ENCODE measurements around the gene PDXDC1.
A peak's percentile ranks its signal among the peaks of the same experiment; 100 is the strongest.
"Not testable (repeated sequence)": the region's sequence is repeated elsewhere in the genome, so short reads cannot be mapped to it uniquely, and the experiment has no call there.

Gene PDXDC1

GRCh38 chr16:15037003-15037402, 62.2 kb downstream of the PDXDC1 start:
- no peaks in the 10 kb centered on the region for H3K9me3 ChIP-seq (ENCODE audit: control insufficient read depth in 2 of 2, low read length in 2 of 2)
- peaks cover 4 to 5% of the 10 kb centered on the region in 2 donors for H3K4me1 ChIP-seq (ENCODE audit: control insufficient read depth in 2 of 2, insufficient read depth in 2 of 2, low read length in 2 of 2)
- peaks cover 83 to 91% of the 10 kb centered on the region in 2 donors for H3K36me3 ChIP-seq (ENCODE audit: control insufficient read depth in 2 of 2, insufficient read depth in 2 of 2, low read length in 2 of 2)
- no peaks in the 10 kb centered on the region for H3K27me3 ChIP-seq (ENCODE audit: control insufficient read depth in 2 of 2, insufficient read depth in 2 of 2, low read length in 2 of 2)
- H3K4me3 ChIP-seq (ENCODE audit: low read length in 2 of 2), result no peak overlapping the region
- H3K27ac ChIP-seq (ENCODE audit: low read depth in 2 of 2, low read length in 2 of 2), result no peak overlapping the region
- no peak overlapping the region for H3K9ac ChIP-seq (ENCODE audit: low read depth in 1 of 2, low read length in 2 of 2)

GRCh38 chr16:15037745-15038144, 62.9 kb downstream of the PDXDC1 start:
- Histone ChIP-seq H3K9me3 (ENCODE audit: control insufficient read depth in 2 of 2, low read length in 2 of 2) (no peaks in the 10 kb centered on the region), H3K27ac (ENCODE audit: low read depth in 2 of 2, low read length in 2 of 2) (no peak overlapping the region), H3K36me3 (ENCODE audit: control insufficient read depth in 2 of 2, insufficient read depth in 2 of 2, low read length in 2 of 2) (peaks cover 76 to 83% of the 10 kb centered on the region in 2 donors), H3K4me1 (ENCODE audit: control insufficient read depth in 2 of 2, insufficient read depth in 2 of 2, low read length in 2 of 2) (peaks cover 4 to 5% of the 10 kb centered on the region in 2 donors), H3K4me3 (ENCODE audit: low read length in 2 of 2) (no peak overlapping the region), H3K9ac (ENCODE audit: low read depth in 1 of 2, low read length in 2 of 2) (no peak overlapping the region), H3K27me3 (ENCODE audit: control insufficient read depth in 2 of 2, insufficient read depth in 2 of 2, low read length in 2 of 2) (no peaks in the 10 kb centered on the region)

GRCh38 chr16:15038689-15039088, 63.9 kb downstream of the PDXDC1 start:
- H3K27ac ChIP-seq (ENCODE audit: low read depth in 2 of 2, low read length in 2 of 2), result no peak overlapping the region
- no peaks in the 10 kb centered on the region for H3K9me3 ChIP-seq (ENCODE audit: control insufficient read depth in 2 of 2, low read length in 2 of 2)
- H3K4me1 ChIP-seq (ENCODE audit: control insufficient read depth in 2 of 2, insufficient read depth in 2 of 2, low read length in 2 of 2), result peaks cover 4 to 5% of the 10 kb centered on the region in 2 donors
- H3K27me3 ChIP-seq (ENCODE audit: control insufficient read depth in 2 of 2, insufficient read depth in 2 of 2, low read length in 2 of 2), result no peaks in the 10 kb centered on the region
- H3K36me3 ChIP-seq (ENCODE audit: control insufficient read depth in 2 of 2, insufficient read depth in 2 of 2, low read length in 2 of 2), result peaks cover 67 to 77% of the 10 kb centered on the region in 2 donors
- no peak overlapping the region for H3K9ac ChIP-seq (ENCODE audit: low read depth in 1 of 2, low read length in 2 of 2)
- no peak overlapping the region for H3K4me3 ChIP-seq (ENCODE audit: low read length in 2 of 2)

GRCh38 chr16:15041271-15042004, 66.6 kb downstream of the PDXDC1 start:
- peak overlapping the region in 1 of 2 donors; percentile 35 for H3K27ac ChIP-seq (ENCODE audit: low read depth in 2 of 2, low read length in 2 of 2)
- H3K4me1 ChIP-seq (ENCODE audit: control insufficient read depth in 2 of 2, insufficient read depth in 2 of 2, low read length in 2 of 2), result peaks cover 4 to 5% of the 10 kb centered on the region in 2 donors
- H3K9ac ChIP-seq (ENCODE audit: low read depth in 1 of 2, low read length in 2 of 2), result peak overlapping the region in 1 of 2 donors; percentile 6
- H3K36me3 ChIP-seq (ENCODE audit: control insufficient read depth in 2 of 2, insufficient read depth in 2 of 2, low read length in 2 of 2), result peaks cover 44 to 60% of the 10 kb centered on the region in 2 donors
- no peaks in the 10 kb centered on the region for H3K9me3 ChIP-seq (ENCODE audit: control insufficient read depth in 2 of 2, low read length in 2 of 2)
- no peak overlapping the region for H3K4me3 ChIP-seq (ENCODE audit: low read length in 2 of 2)
- no peaks in the 10 kb centered on the region for H3K27me3 ChIP-seq (ENCODE audit: control insufficient read depth in 2 of 2, insufficient read depth in 2 of 2, low read length in 2 of 2)

- Histone ChIP-seq H3K27ac (ENCODE audit: low read depth in 2 of 2, low read length in 2 of 2) (no peak overlapping the region), H3K27me3 (ENCODE audit: control insufficient read depth in 2 of 2, insufficient read depth in 2 of 2, low read length in 2 of 2) (no peaks in the 10 kb centered on the region), H3K9ac (ENCODE audit: low read depth in 1 of 2, low read length in 2 of 2) (no peak overlapping the region), H3K9me3 (ENCODE audit: control insufficient read depth in 2 of 2, low read length in 2 of 2) (no peaks in the 10 kb centered on the region), H3K36me3 (ENCODE audit: control insufficient read depth in 2 of 2, insufficient read depth in 2 of 2, low read length in 2 of 2) (peaks cover 37 to 52% of the 10 kb centered on the region in 2 donors), H3K4me3 (ENCODE audit: low read length in 2 of 2) (no peak overlapping the region), H3K4me1 (ENCODE audit: control insufficient read depth in 2 of 2, insufficient read depth in 2 of 2, low read length in 2 of 2) (peaks cover 4 to 5% of the 10 kb centered on the region in 2 donors)
Measured at GRCh38 chr16:15043344-15043743, 68.5 kb downstream of the PDXDC1 start.

- no peak overlapping the region for H3K27ac ChIP-seq (ENCODE audit: low read depth in 2 of 2, low read length in 2 of 2)
- H3K27me3 ChIP-seq (ENCODE audit: control insufficient read depth in 2 of 2, insufficient read depth in 2 of 2, low read length in 2 of 2), result no peaks in the 10 kb centered on the region
- H3K4me1 ChIP-seq (ENCODE audit: control insufficient read depth in 2 of 2, insufficient read depth in 2 of 2, low read length in 2 of 2), result peaks cover 4 to 5% of the 10 kb centered on the region in 2 donors
- no peak overlapping the region for H3K4me3 ChIP-seq (ENCODE audit: low read length in 2 of 2)
- H3K9me3 ChIP-seq (ENCODE audit: control insufficient read depth in 2 of 2, low read length in 2 of 2), result no peaks in the 10 kb centered on the region
- H3K9ac ChIP-seq (ENCODE audit: low read depth in 1 of 2, low read length in 2 of 2), result no peak overlapping the region
- H3K36me3 ChIP-seq (ENCODE audit: control insufficient read depth in 2 of 2, insufficient read depth in 2 of 2, low read length in 2 of 2), result peaks cover 29 to 43% of the 10 kb centered on the region in 2 donors
Measured at GRCh38 chr16:15044286-15044685, 69.5 kb downstream of the PDXDC1 start.

GRCh38 chr16:15045270-15045669, 70.4 kb downstream of the PDXDC1 start:
- not testable (repeated sequence) for H3K4me3 ChIP-seq (ENCODE audit: low read length in 2 of 2); H3K27me3 ChIP-seq (ENCODE audit: control insufficient read depth in 2 of 2, insufficient read depth in 2 of 2, low read length in 2 of 2); H3K9me3 ChIP-seq (ENCODE audit: control insufficient read depth in 2 of 2, low read length in 2 of 2); H3K27ac ChIP-seq (ENCODE audit: low read depth in 2 of 2, low read length in 2 of 2); H3K4me1 ChIP-seq (ENCODE audit: control insufficient read depth in 2 of 2, insufficient read depth in 2 of 2, low read length in 2 of 2); H3K9ac ChIP-seq (ENCODE audit: low read depth in 1 of 2, low read length in 2 of 2)
- H3K36me3 ChIP-seq (ENCODE audit: control insufficient read depth in 2 of 2, insufficient read depth in 2 of 2, low read length in 2 of 2), result peaks cover 20 to 33% of the 10 kb centered on the region in 2 donors

- H3K27me3 ChIP-seq (ENCODE audit: control insufficient read depth in 2 of 2, insufficient read depth in 2 of 2, low read length in 2 of 2), result no peaks in the 10 kb centered on the region
- no peaks in the 10 kb centered on the region for H3K4me1 ChIP-seq (ENCODE audit: control insufficient read depth in 2 of 2, insufficient read depth in 2 of 2, low read length in 2 of 2)
- peaks cover 13 to 21% of the 10 kb centered on the region in 2 donors for H3K36me3 ChIP-seq (ENCODE audit: control insufficient read depth in 2 of 2, insufficient read depth in 2 of 2, low read length in 2 of 2)
- H3K4me3 ChIP-seq (ENCODE audit: low read length in 2 of 2), result no peak overlapping the region
- no peak overlapping the region for H3K9ac ChIP-seq (ENCODE audit: low read depth in 1 of 2, low read length in 2 of 2)
- H3K9me3 ChIP-seq (ENCODE audit: control insufficient read depth in 2 of 2, low read length in 2 of 2), result no peaks in the 10 kb centered on the region
- no peak overlapping the region for H3K27ac ChIP-seq (ENCODE audit: low read depth in 2 of 2, low read length in 2 of 2)
Measured at GRCh38 chr16:15046692-15047376, 72.0 kb downstream of the PDXDC1 start.

- Histone ChIP-seq H3K9ac (ENCODE audit: low read depth in 1 of 2, low read length in 2 of 2) (no peak overlapping the region), H3K4me3 (ENCODE audit: low read length in 2 of 2) (no peak overlapping the region), H3K4me1 (ENCODE audit: control insufficient read depth in 2 of 2, insufficient read depth in 2 of 2, low read length in 2 of 2) (peaks cover 4 to 6% of the 10 kb centered on the region in 2 donors), H3K36me3 (ENCODE audit: control insufficient read depth in 2 of 2, insufficient read depth in 2 of 2, low read length in 2 of 2) (peaks cover 10 to 15% of the 10 kb centered on the region in 2 donors), H3K9me3 (ENCODE audit: control insufficient read depth in 2 of 2, low read length in 2 of 2) (no peaks in the 10 kb centered on the region), H3K27ac (ENCODE audit: low read depth in 2 of 2, low read length in 2 of 2) (no peak overlapping the region), H3K27me3 (ENCODE audit: control insufficient read depth in 2 of 2, insufficient read depth in 2 of 2, low read length in 2 of 2) (no peaks in the 10 kb centered on the region)
Measured at GRCh38 chr16:15049581-15050180, 74.9 kb downstream of the PDXDC1 start.

- H3K36me3 ChIP-seq (ENCODE audit: control insufficient read depth in 2 of 2, insufficient read depth in 2 of 2, low read length in 2 of 2), result peaks cover 10 to 15% of the 10 kb centered on the region in 2 donors
- H3K4me1 ChIP-seq (ENCODE audit: control insufficient read depth in 2 of 2, insufficient read depth in 2 of 2, low read length in 2 of 2); H3K9me3 ChIP-seq (ENCODE audit: control insufficient read depth in 2 of 2, low read length in 2 of 2); H3K27ac ChIP-seq (ENCODE audit: low read depth in 2 of 2, low read length in 2 of 2); H3K27me3 ChIP-seq (ENCODE audit: control insufficient read depth in 2 of 2, insufficient read depth in 2 of 2, low read length in 2 of 2); H3K9ac ChIP-seq (ENCODE audit: low read depth in 1 of 2, low read length in 2 of 2); H3K4me3 ChIP-seq (ENCODE audit: low read length in 2 of 2): not testable (repeated sequence)
Measured at GRCh38 chr16:15050440-15050839, 75.6 kb downstream of the PDXDC1 start.
